H1 (cell line): ENCODE data around the gene NOX5. TPM values are rescaled to one million over a fixed set of nuclear protein-coding genes. Genes with fewer than 3 reads are reported as not detected.

Experiments used
- CTCF ChIA-PET: fragments of 300-600 bp; sonication (Branson Sonifier 250); formaldehyde crosslinking; loops from one replicate; lab custom pipeline; 2021; ENCODE audit not compliant: partially characterized antibody; lab: Charles Lee
- POLR2A ChIA-PET: fragments of 300-600 bp; sonication (Branson Sonifier 250); formaldehyde crosslinking; loops from one replicate; lab custom pipeline; 2021; ENCODE audit warnings: inconsistent platforms; ENCODE audit not compliant: partially characterized antibody; lab: Charles Lee
- DNase-seq, 2 experiments: peaks; one replicate each; pipeline versions ENCODE4 v3.0.0 to v3.0.0-alpha.2; 2010 to 2022; ENCODE audit warnings: low spot score in 2 of 2, low read depth in 1 of 2, mixed read lengths in 1 of 2
- FAIRE-seq: peaks from 2 replicates; lab custom pipeline; 2011; peaks lifted over from hg19 to GRCh38; lab: Jason Lieb, UNC
- H2AFZ ChIP-seq: 2 replicates; pipeline ENCODE4 v1.8.1; 2012; ENCODE audit warnings: low read length, inconsistent platforms
- H2AK5ac ChIP-seq: 2 replicates; pipeline ENCODE4 v1.6.1; 2013; ENCODE audit warnings: low read depth, low read length
- H2BK120ac ChIP-seq: replicated peaks from 2 replicates; pipeline ENCODE3; 2013; ENCODE audit warnings: low read depth, low read length, inconsistent platforms
- H2BK12ac ChIP-seq: 2 replicates; pipeline ENCODE4 v1.6.1; 2013; ENCODE audit warnings: low read depth, low read length
- H2BK15ac ChIP-seq: 2 replicates; pipeline ENCODE4 v1.6.1; 2013; ENCODE audit warnings: low read length
- H2BK20ac ChIP-seq: 2 replicates; pipeline ENCODE4 v1.6.1; 2013; ENCODE audit warnings: low read length
- H2BK5ac ChIP-seq: 2 replicates; pipeline ENCODE4 v1.6.1; 2013; ENCODE audit warnings: low read depth, low read length
- H3K14ac ChIP-seq: 2 replicates; pipeline ENCODE4 v1.6.1; 2013; ENCODE audit warnings: inconsistent platforms; ENCODE audit not compliant: insufficient read length
- H3K18ac ChIP-seq: 2 replicates; pipeline ENCODE4 v1.6.1; 2013; ENCODE audit warnings: low read length; ENCODE audit errors: extremely low read depth
- H3K23ac ChIP-seq: 2 replicates; pipeline ENCODE4 v1.6.1; 2013; ENCODE audit warnings: inconsistent platforms; ENCODE audit not compliant: insufficient read length
- H3K23me2 ChIP-seq: 2 replicates; pipeline ENCODE4 v1.6.1; 2013; ENCODE audit warnings: low read depth, low read length
- H3K27ac ChIP-seq: 2 replicates; pipeline ENCODE4 v1.6.1; 2011; ENCODE audit warnings: low read depth, low read length, inconsistent platforms
- H3K27me3 ChIP-seq, 4 experiments: replicated peaks in 1 of 4; 1 replicate in 1 of 4; 2 replicates in 3 of 4; pipeline versions ENCODE4 v1.6.1 to v1.8.1; 2011 to 2013; ENCODE audit warnings: low read length in 3 of 4, mild to moderate bottlenecking in 3 of 4, inconsistent platforms in 2 of 4, mixed read lengths in 2 of 4, moderate library complexity in 1 of 4; ENCODE audit not compliant: control insufficient read depth in 3 of 4, insufficient read depth in 3 of 4; ENCODE audit errors: extremely low read depth in 1 of 4
- H3K36me3 ChIP-seq, 4 experiments: 2 replicates each; pipeline versions ENCODE4 v1.6.1 to v1.8.1; 2011 to 2013; ENCODE audit warnings: mild to moderate bottlenecking in 4 of 4, low read length in 3 of 4, moderate library complexity in 2 of 4, control low read depth in 1 of 4, inconsistent platforms in 1 of 4; ENCODE audit not compliant: insufficient read depth in 4 of 4, control insufficient read depth in 2 of 4
- H3K4ac ChIP-seq: replicated peaks from 2 replicates; pipeline ENCODE3; 2013; ENCODE audit warnings: low read length, low read depth, mixed read lengths, inconsistent platforms; ENCODE audit not compliant: insufficient read length
- H3K4me1 ChIP-seq, 4 experiments: replicated peaks in 1 of 4; 1 replicate in 1 of 4; 2 replicates in 3 of 4; pipeline versions ENCODE4 v1.6.1 to v1.8.1; 2011 to 2013; ENCODE audit warnings: low read length in 3 of 4, inconsistent platforms in 2 of 4, mixed read lengths in 1 of 4; ENCODE audit not compliant: insufficient read depth in 4 of 4, control insufficient read depth in 3 of 4
- H3K4me2 ChIP-seq, 2 experiments: 2 replicates each; pipeline versions ENCODE4 v1.6.1 to v1.8.1; 2011 to 2013; ENCODE audit warnings: low read depth in 2 of 2, low read length in 2 of 2, control low read depth in 1 of 2, inconsistent platforms in 1 of 2, mild to moderate bottlenecking in 1 of 2; ENCODE audit not compliant: insufficient read depth in 1 of 2
- H3K4me3 ChIP-seq, 4 experiments: fragments of 200-600, 300-600 bp in 1 of 4; sonication (generic), shearing (Covaris generic), sonication (Bioruptor Twin) in 1 of 4; 2 replicates each; pipeline versions ENCODE4 v1.5.1 to v1.8.1; 2011 to 2016; ENCODE audit warnings: low read length in 4 of 4, low read depth in 3 of 4, control low read depth in 2 of 4, inconsistent platforms in 2 of 4, mild to moderate bottlenecking in 2 of 4, mixed read lengths in 1 of 4, moderate library complexity in 1 of 4; ENCODE audit not compliant: insufficient read depth in 2 of 4; ENCODE audit errors: extremely low read depth in 1 of 4
- H3K56ac ChIP-seq: replicated peaks from 2 replicates; pipeline ENCODE3; 2013; ENCODE audit warnings: low read depth, mild to moderate bottlenecking, mixed read lengths, low read length, inconsistent platforms; ENCODE audit not compliant: insufficient read length
- H3K79me1 ChIP-seq: 2 replicates; pipeline ENCODE4 v1.6.1; 2013; ENCODE audit warnings: low read depth, low read length, control low read depth
- H3K79me2 ChIP-seq, 2 experiments: 2 replicates each; pipeline versions ENCODE4 v1.6.1 to v1.8.1; 2012 to 2013; ENCODE audit warnings: low read length in 2 of 2, mild to moderate bottlenecking in 2 of 2, inconsistent platforms in 1 of 2; ENCODE audit not compliant: insufficient read depth in 2 of 2, control insufficient read depth in 1 of 2
- H3K9ac ChIP-seq, 4 experiments: replicated peaks in 1 of 4; 1 replicate in 1 of 4; 2 replicates in 3 of 4; pipeline versions ENCODE4 v1.6.1 to v1.8.1; 2011 to 2013; ENCODE audit warnings: low read depth in 3 of 4, low read length in 3 of 4, control low read depth in 2 of 4, mild to moderate bottlenecking in 2 of 4, moderate library complexity in 2 of 4, inconsistent platforms in 1 of 4; ENCODE audit errors: extremely low read depth in 1 of 4
- H3K9me3 ChIP-seq, 2 experiments: 2 replicates each; pipeline versions ENCODE4 v1.6.1 to v1.8.1; 2012 to 2013; ENCODE audit warnings: mild to moderate bottlenecking in 2 of 2, moderate library complexity in 2 of 2, control low read depth in 1 of 2, inconsistent platforms in 1 of 2, low read depth in 1 of 2, low read length in 1 of 2, mixed read lengths in 1 of 2; ENCODE audit not compliant: insufficient read depth in 2 of 2
- H4K20me1 ChIP-seq, 2 experiments: replicated peaks in 1 of 2; 2 replicates each; pipeline versions ENCODE3 to v1.8.1; 2011 to 2013; ENCODE audit warnings: inconsistent platforms in 2 of 2, low read length in 2 of 2, mild to moderate bottlenecking in 1 of 2; ENCODE audit not compliant: insufficient read depth in 2 of 2, control insufficient read depth in 1 of 2
- H4K5ac ChIP-seq: 2 replicates; pipeline ENCODE4 v1.6.1; 2013; ENCODE audit warnings: low read length, low read depth, mixed read lengths, inconsistent platforms; ENCODE audit not compliant: insufficient read length
- H4K8ac ChIP-seq: 2 replicates; pipeline ENCODE4 v1.8.0; 2013; ENCODE audit warnings: mild to moderate bottlenecking, moderate library complexity, low read length, inconsistent platforms; ENCODE audit not compliant: insufficient read depth; ENCODE audit errors: extremely low read depth
- H4K91ac ChIP-seq: replicated peaks from 2 replicates; pipeline ENCODE3; 2013; ENCODE audit warnings: low read length, mixed read lengths, inconsistent platforms; ENCODE audit not compliant: insufficient read length
- ASH2L ChIP-seq: fragments of 200-600, 300-600 bp; sonication (generic); IDR thresholded peaks from one replicate; pipeline ENCODE4 v1.7.1; 2017; ENCODE audit warnings: low read length
- CEBPB ChIP-seq: IDR thresholded peaks from 2 replicates; pipeline ENCODE4 v1.6.1; 2012; ENCODE audit warnings: low read depth, low read length
- E2F6 ChIP-seq: IDR thresholded peaks from 2 replicates; pipeline ENCODE4 v1.6.1; 2012; ENCODE audit warnings: inconsistent platforms
- FOSL1 ChIP-seq: IDR thresholded peaks from 2 replicates; pipeline ENCODE4 v1.6.1; 2011; ENCODE audit warnings: mild to moderate bottlenecking, low read depth, low read length, moderate library complexity; ENCODE audit not compliant: insufficient read depth
- GTF2F1 ChIP-seq: IDR thresholded peaks from 2 replicates; pipeline ENCODE4 v1.6.1; 2012; ENCODE audit warnings: low read depth, low read length, improper control_type of control experiment, borderline replicate concordance
- KDM4A ChIP-seq: IDR thresholded peaks from one replicate; pipeline ENCODE4 v1.7.1; 2012; ENCODE audit warnings: low read depth, mild to moderate bottlenecking, moderate library complexity, low read length, inconsistent platforms; ENCODE audit not compliant: severe bottlenecking
- KDM5A ChIP-seq: fragments of 200-600 bp; IDR thresholded peaks from 2 replicates; pipeline ENCODE4 v1.7.1; 2012; ENCODE audit warnings: mild to moderate bottlenecking, low read length, inconsistent platforms, mixed read lengths
- NANOG ChIP-seq: IDR thresholded peaks from 2 replicates; pipeline ENCODE4 v1.6.1; 2011; ENCODE audit warnings: low read length, low read depth, mild to moderate bottlenecking, inconsistent platforms; ENCODE audit not compliant: insufficient read depth, poor library complexity, severe bottlenecking
- POLR2A ChIP-seq, 2 experiments: IDR thresholded peaks; 1 replicate in 1 of 2; 2 replicates in 1 of 2; pipeline ENCODE4 v1.6.1; 2011; ENCODE audit warnings: low read depth in 2 of 2, low read length in 2 of 2, mild to moderate bottlenecking in 2 of 2; ENCODE audit errors: control extremely low read depth in 1 of 2
- POLR2AphosphoS5 ChIP-seq: IDR thresholded peaks from 2 replicates; pipeline ENCODE4 v1.6.1; 2011; ENCODE audit warnings: low read depth, low read length
- RFX5 ChIP-seq: IDR thresholded peaks from 2 replicates; pipeline ENCODE4 v1.6.1; 2011; ENCODE audit warnings: low read depth, low read length, improper control_type of control experiment, borderline replicate concordance
- SAP30 ChIP-seq: fragments of 300-600 bp; sonication (generic); IDR thresholded peaks from 2 replicates; pipeline ENCODE4 v1.7.1; 2012; ENCODE audit warnings: low read length, moderate library complexity, mild to moderate bottlenecking, inconsistent platforms; ENCODE audit not compliant: insufficient read depth, insufficient replicate concordance
- WGBS, 2 experiments: shearing (Covaris generic) in 1 of 2; methylation state at CpG; one replicate each; pipeline versions ENCODE4 v1.1.6 to v1.1.7; 2013 to 2015; ENCODE audit warnings: low lambda C conversion rate in 2 of 2, mixed read lengths in 2 of 2, inconsistent platforms in 1 of 2, low coverage in 1 of 2, missing lambda C conversion rate in 1 of 2; ENCODE audit not compliant: insufficient replicate concordance in 2 of 2, insufficient coverage in 1 of 2, insufficient read length in 1 of 2; ENCODE audit errors: extremely low coverage in 1 of 2, missing lambda C conversion rate in 1 of 2; 5-methylcytosine and 5-hydroxymethylcytosine counted together
- polyA plus RNA-seq, 7 experiments: library from polyadenylated mRNA; depleted of rRNA in 3 of 7; stranded (reverse) in 5 of 7; unstranded in 2 of 7; fragments of >200 nt in 5 of 7; fragments of 200-250 nt in 2 of 7; gene quantifications; 1 replicate in 5 of 7; 2 replicates in 1 of 7; 4 replicates in 1 of 7; pipeline versions ENCODE4 v1.2.1 to v1.2.3, GENCODE V29; 2011 to 2013; ENCODE audit warnings: missing spikeins in 2 of 7, mixed read lengths in 2 of 7
- total RNA-seq: library from RNA; stranded (reverse); fragmentation: NEBNext Ultra II Directional; extraction: Animal tissue kit (Norgen Biotek cat#: 25700); gene quantifications from 2 replicates; pipeline ENCODE4 v1.2.1, GENCODE V29; 2021

Gene NOX5
- total and polyA plus RNA-seq, 2 of the 8 experiments (the other 6 are each of a cell fraction or from before 2014, with no cell fraction given): under 0.01 TPM; not detected in 1

- Histone ChIP-seq H3K23ac (no peak overlapping the region), H3K27me3 (no peaks in the 10 kb centered on the region; a peak in 1 of 7 replicates), H3K79me1 (no peaks in the 10 kb centered on the region), H3K4ac (no peak overlapping the region), H3K14ac (no peak overlapping the region), H4K8ac (no peak overlapping the region), H3K27ac (no peak overlapping the region), H4K20me1 (no peaks in the 10 kb centered on the region), H3K9ac (no peak overlapping the region), H3K4me3 (no peak overlapping the region), H2BK20ac (no peak overlapping the region), H3K18ac (no peak overlapping the region), H4K91ac (no peak overlapping the region), H3K56ac (no peak overlapping the region), H4K5ac (no peak overlapping the region), H2BK12ac (no peak overlapping the region), H2AK5ac (no peak overlapping the region), H2BK5ac (no peak overlapping the region), H2BK120ac (no peak overlapping the region), H2AFZ (no peak overlapping the region), H3K36me3 (no peaks in the 10 kb centered on the region), H3K4me1 (peaks cover 0 to 3% (median 0%) of the 10 kb centered on the region in 4 experiments; a peak in 2 of 7 replicates), H3K9me3 (no peaks in the 10 kb centered on the region), H3K4me2 (no peak overlapping the region), H2BK15ac (no peak overlapping the region), H3K79me2 (no peaks in the 10 kb centered on the region), H3K23me2 (no peaks in the 10 kb centered on the region; the same call in 1 of the 2 replicates)
- WGBS, 2 experiments: 81% methylated on average over 12 of the region's 12 CpGs; no CpG with 5 or more reads in 1 of the 2 experiments
- TF ChIP-seq KDM5A (no peak), POLR2A (IDR thresholded peaks at IDR 0.05; ENCODE audit: control extremely low read depth in 1 of 2, low read depth in 2 of 2, low read length in 2 of 2) (no peak), ASH2L (no peak), SAP30 (no peak), CEBPB (no peak), GTF2F1 (no peak), E2F6 (no peak), KDM4A (no peak), NANOG (no peak), RFX5 (no peak), POLR2AphosphoS5 (no peak), FOSL1 (no peak)
- CTCF ChIA-PET: interaction anchor here (0.6 to 0.9 kb wide), 4 partner anchors 8 to 554 kb away, joined by 3 to 4 read pairs (median 4); no protein-coding TSS in a partner anchor
- FAIRE-seq: no peak
- POLR2A ChIA-PET: no interaction called here
- no peak for DNase-seq
Observed at GRCh38 chr15:69104050-69104750, 89.7 kb downstream of the NOX5 start.
